Keratinocyte (primary cell): ENCODE results near the gene NATD1. TPM values are rescaled to one million over a fixed set of nuclear protein-coding genes. Genes with fewer than 3 reads are reported as not detected.

ENCODE experiments used
- DNase-seq: peaks from one replicate; pipeline ENCODE4 v3.0.0-alpha.2; 2011; ENCODE audit warnings: low read depth, missing footprints, low spot score
- FAIRE-seq: peaks from 2 replicates; lab custom pipeline; 2011; peaks lifted over from hg19 to GRCh38; lab: Jason Lieb, UNC
- H2AFZ ChIP-seq: 2 replicates; pipeline ENCODE4 v1.6.0; 2012; ENCODE audit warnings: low read length, control low read depth, inconsistent platforms; ENCODE audit not compliant: control insufficient read depth
- H3K27ac ChIP-seq: 2 replicates; pipeline ENCODE4 v1.5.1; 2011; ENCODE audit warnings: low read length; ENCODE audit not compliant: control insufficient read depth, insufficient read depth
- H3K27me3 ChIP-seq: 3 replicates; pipeline ENCODE4 v1.6.0; 2011; ENCODE audit warnings: low read length; ENCODE audit not compliant: control insufficient read depth, insufficient read depth; ENCODE audit errors: extremely low read depth
- H3K36me3 ChIP-seq, 2 experiments: 2 replicates in 1 of 2; 3 replicates in 1 of 2; pipeline ENCODE4 v1.5.1; 2011; ENCODE audit warnings: low read length in 2 of 2, mild to moderate bottlenecking in 1 of 2; ENCODE audit not compliant: control insufficient read depth in 2 of 2, insufficient read depth in 2 of 2; ENCODE audit errors: extremely low read depth in 1 of 2
- H3K4me1 ChIP-seq: 3 replicates; pipeline ENCODE4 v1.5.1; 2011; ENCODE audit warnings: low read length; ENCODE audit not compliant: control insufficient read depth, insufficient read depth; ENCODE audit errors: extremely low read depth
- H3K4me2 ChIP-seq: 3 replicates; pipeline ENCODE4 v1.6.0; 2011; ENCODE audit warnings: low read depth, low read length; ENCODE audit not compliant: control insufficient read depth, insufficient read depth; ENCODE audit errors: extremely low read depth
- H3K4me3 ChIP-seq, 3 experiments: fragments of 200-600 bp in 1 of 3; sonication (generic) in 1 of 3; 2 replicates in 2 of 3; 3 replicates in 1 of 3; pipeline ENCODE4 v1.5.1; 2011 to 2016; ENCODE audit warnings: low read length in 3 of 3, mild to moderate bottlenecking in 3 of 3, control low read depth in 2 of 3, inconsistent platforms in 1 of 3, low read depth in 1 of 3, mixed read lengths in 1 of 3, mixed run types in 1 of 3, moderate library complexity in 1 of 3; ENCODE audit not compliant: control insufficient read depth in 2 of 3, insufficient read depth in 2 of 3; ENCODE audit errors: extremely low read depth in 1 of 3
- H3K79me2 ChIP-seq: 2 replicates; pipeline ENCODE4 v1.6.0; 2012; ENCODE audit warnings: low read length; ENCODE audit not compliant: control insufficient read depth, insufficient read depth
- H3K9ac ChIP-seq: 3 replicates; pipeline ENCODE4 v1.6.0; 2011; ENCODE audit warnings: low read length; ENCODE audit not compliant: control insufficient read depth, insufficient read depth; ENCODE audit errors: extremely low read depth
- H3K9me1 ChIP-seq: 3 replicates; pipeline ENCODE4 v1.6.0; 2011; ENCODE audit warnings: low read length; ENCODE audit not compliant: control insufficient read depth, insufficient read depth; ENCODE audit errors: extremely low read depth
- H3K9me3 ChIP-seq: 2 replicates; pipeline ENCODE4 v1.5.1; 2012; ENCODE audit warnings: low read depth, low read length; ENCODE audit not compliant: control insufficient read depth
- H4K20me1 ChIP-seq: 3 replicates; pipeline ENCODE4 v1.6.0; 2011; ENCODE audit warnings: low read length; ENCODE audit not compliant: control insufficient read depth, insufficient read depth; ENCODE audit errors: extremely low read depth
- EZH2 ChIP-seq: IDR thresholded peaks from one replicate; pipeline ENCODE4 v1.6.1; 2012; ENCODE audit warnings: inconsistent platforms, mild to moderate bottlenecking, low read length, moderate library complexity
- dilution Hi-C: fragments of 300-500 bp; cut with MboI; formaldehyde crosslinking; loops from one replicate; pipeline ENCODE4 v1.7.0; 2020; ENCODE audit warnings: low sequenced_read_pairs; ENCODE audit not compliant: extremely low pct_ligation_motif_present
- polyA plus RNA-seq, 5 experiments: library from polyadenylated mRNA; depleted of rRNA in 3 of 5; stranded (reverse) in 3 of 5; stranded (forward) in 1 of 5; unstranded in 1 of 5; fragments of >200 nt; gene quantifications; 1 replicate in 1 of 5; 2 replicates in 3 of 5; 3 replicates in 1 of 5; pipeline versions ENCODE4 v1.2.1 to v1.2.3, GENCODE V29; 2011 to 2012; ENCODE audit warnings: missing spikeins in 2 of 5, low read depth in 1 of 5, low replicate concordance in 1 of 5
- TF ChIP-seq, protein P1 (sequence below), 3 experiments: IDR thresholded peaks in 1 of 3; conservative IDR thresholded peaks in 1 of 3; optimal IDR thresholded peaks in 1 of 3; 2 replicates in 2 of 3; 3 replicates in 1 of 3; pipeline versions ENCODE3 to v1.5.1; 2011; ENCODE audit warnings: low read length in 3 of 3, mild to moderate bottlenecking in 3 of 3, moderate library complexity in 2 of 3, control low read depth in 1 of 3, inconsistent platforms in 1 of 3; ENCODE audit not compliant: insufficient read depth in 2 of 3; ENCODE audit errors: extremely low read depth in 1 of 3

NATD1 gene
- polyA plus RNA-seq, 1 donor (not counting 4 experiments of a cell fraction or from before 2014, with no cell fraction given) = 1.5 TPM

DNA sequence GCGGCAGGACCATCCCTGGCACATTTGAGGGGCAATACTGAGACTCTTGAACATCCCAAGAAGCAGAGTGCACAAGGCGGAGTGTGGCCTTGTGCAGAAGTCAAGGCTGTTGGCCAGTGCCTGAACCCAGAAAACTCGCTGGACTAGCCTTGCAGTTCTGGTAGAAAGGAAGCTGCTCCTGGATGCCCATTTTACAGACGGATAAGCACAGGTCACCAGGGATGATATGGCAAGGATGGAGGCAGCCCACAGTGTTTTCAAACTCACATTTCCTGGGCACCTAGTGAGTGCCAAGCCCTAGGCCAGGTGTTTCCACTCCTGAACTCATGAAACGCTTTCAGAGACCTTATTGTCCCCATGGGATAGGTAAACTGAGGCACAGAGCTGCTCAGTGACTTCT is 29.6 kb upstream of the NATD1 start:
- Histone ChIP-seq H2AFZ (no peak overlapping the region), H3K9ac (no peak overlapping the region), H3K27ac (no peak overlapping the region), H3K4me2 (no peak overlapping the region), H4K20me1 (peaks cover 5% of the 10 kb centered on the region), H3K4me3 (no peak overlapping the region), H3K79me2 (peaks cover 30% of the 10 kb centered on the region), H3K9me3 (no peaks in the 10 kb centered on the region), H3K9me1 (no peaks in the 10 kb centered on the region), H3K36me3 (no peaks in the 10 kb centered on the region), H3K4me1 (peaks cover 33% of the 10 kb centered on the region), H3K27me3 (no peaks in the 10 kb centered on the region)
- no peak for DNase-seq
- dilution Hi-C loops = no loop called here
- FAIRE-seq = peak; percentile 26
- TF ChIP-seq EZH2 = no peak
- TF ChIP-seq, protein P1, sequence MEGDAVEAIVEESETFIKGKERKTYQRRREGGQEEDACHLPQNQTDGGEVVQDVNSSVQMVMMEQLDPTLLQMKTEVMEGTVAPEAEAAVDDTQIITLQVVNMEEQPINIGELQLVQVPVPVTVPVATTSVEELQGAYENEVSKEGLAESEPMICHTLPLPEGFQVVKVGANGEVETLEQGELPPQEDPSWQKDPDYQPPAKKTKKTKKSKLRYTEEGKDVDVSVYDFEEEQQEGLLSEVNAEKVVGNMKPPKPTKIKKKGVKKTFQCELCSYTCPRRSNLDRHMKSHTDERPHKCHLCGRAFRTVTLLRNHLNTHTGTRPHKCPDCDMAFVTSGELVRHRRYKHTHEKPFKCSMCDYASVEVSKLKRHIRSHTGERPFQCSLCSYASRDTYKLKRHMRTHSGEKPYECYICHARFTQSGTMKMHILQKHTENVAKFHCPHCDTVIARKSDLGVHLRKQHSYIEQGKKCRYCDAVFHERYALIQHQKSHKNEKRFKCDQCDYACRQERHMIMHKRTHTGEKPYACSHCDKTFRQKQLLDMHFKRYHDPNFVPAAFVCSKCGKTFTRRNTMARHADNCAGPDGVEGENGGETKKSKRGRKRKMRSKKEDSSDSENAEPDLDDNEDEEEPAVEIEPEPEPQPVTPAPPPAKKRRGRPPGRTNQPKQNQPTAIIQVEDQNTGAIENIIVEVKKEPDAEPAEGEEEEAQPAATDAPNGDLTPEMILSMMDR (optimal IDR thresholded peaks at IDR 0.05 in 1 of 3, IDR thresholded peaks at IDR 0.05 in 1 of 3, conservative IDR thresholded peaks at IDR 0.05 in 1 of 3; ENCODE audit: extremely low read depth in 1 of 3, insufficient read depth in 2 of 3, low read length in 3 of 3) = no peak

- Histone ChIP-seq H3K27me3 (no peaks in the 10 kb centered on the region), H3K9ac (no peak overlapping the region)
Measured at GRCh38 chr17:21282231-21282630, 29.0 kb upstream of the NATD1 start.

More at GRCh38 chr17:21282231-21282630, 29.0 kb upstream of the NATD1 start:
- H3K27ac ChIP-seq = no peak overlapping the region
- dilution Hi-C loops = no loop called here
- peak; percentile 95 for FAIRE-seq
- no peak for TF ChIP-seq EZH2
- TF ChIP-seq, protein P1 (optimal IDR thresholded peaks at IDR 0.05 in 1 of 3, IDR thresholded peaks at IDR 0.05 in 1 of 3, conservative IDR thresholded peaks at IDR 0.05 in 1 of 3; ENCODE audit: extremely low read depth in 1 of 3, insufficient read depth in 2 of 3, low read length in 3 of 3) = no peak
- H3K9me3 ChIP-seq = no peaks in the 10 kb centered on the region
- no peaks in the 10 kb centered on the region for H3K9me1 ChIP-seq
- H3K36me3 ChIP-seq = no peaks in the 10 kb centered on the region
- no peak for DNase-seq
- H3K79me2 ChIP-seq = peaks cover 24% of the 10 kb centered on the region
- H3K4me3 ChIP-seq = no peak overlapping the region
- no peak overlapping the region for H2AFZ ChIP-seq
- peak overlapping the region; percentile 6 for H3K4me2 ChIP-seq
- peaks cover 26% of the 10 kb centered on the region for H3K4me1 ChIP-seq
- peaks cover 5% of the 10 kb centered on the region for H4K20me1 ChIP-seq
